Activated CD4-positive, alpha-beta T cell treated with anti-CD3 and anti-CD28 coated beads for 1 hour (primary cell): ENCODE results near the gene RTP3.

Experiments
- DNase-seq: peaks from one replicate; pipeline ENCODE4 v3.0.0-alpha.2; 2020

RTP3 gene

GRCh38 chr3:46549408-46549904 is 51.7 kb downstream of the RTP3 start:
- DNase-seq, result no peak

GRCh38 chr3:46549989-46550388 is 52.2 kb downstream of the RTP3 start:
- DNase-seq, result no peak
